Measurements from ENCODE around the gene ZDHHC20.

DNA sequence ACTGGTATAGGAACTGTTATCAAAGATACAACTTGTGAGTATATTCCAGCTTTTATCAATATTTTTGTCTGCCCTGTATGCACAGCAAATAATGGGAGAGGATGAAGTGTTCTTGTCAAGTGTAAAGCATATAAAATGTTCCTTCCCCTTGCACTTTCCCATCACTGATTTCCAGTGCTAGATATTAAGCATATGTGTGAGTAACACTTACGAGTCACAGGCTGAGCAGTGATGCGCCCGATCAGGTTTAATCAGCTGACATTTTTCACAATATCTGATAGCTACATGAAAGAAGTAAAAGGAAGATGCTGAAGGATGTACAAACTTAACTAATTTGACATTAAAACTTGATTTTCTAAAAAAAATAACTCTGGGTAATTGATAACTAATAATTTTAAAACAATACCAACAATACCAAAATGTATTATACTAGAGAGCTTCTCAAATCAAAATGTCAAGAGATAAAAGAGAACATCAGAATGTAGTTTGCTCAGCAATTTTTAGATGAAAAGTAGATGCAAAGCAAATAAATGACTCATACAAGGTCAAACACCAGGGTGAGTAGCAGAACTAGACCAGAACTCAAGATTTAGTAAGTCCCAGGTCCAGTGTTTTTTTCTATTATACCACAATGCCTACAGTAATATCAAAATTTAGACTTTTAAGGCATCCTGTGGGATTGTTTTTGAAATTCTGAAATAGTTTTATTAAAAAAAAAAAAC lies 56.4 kb downstream of the ZDHHC20 start:
- TF ChIP-seq, protein P1, sequence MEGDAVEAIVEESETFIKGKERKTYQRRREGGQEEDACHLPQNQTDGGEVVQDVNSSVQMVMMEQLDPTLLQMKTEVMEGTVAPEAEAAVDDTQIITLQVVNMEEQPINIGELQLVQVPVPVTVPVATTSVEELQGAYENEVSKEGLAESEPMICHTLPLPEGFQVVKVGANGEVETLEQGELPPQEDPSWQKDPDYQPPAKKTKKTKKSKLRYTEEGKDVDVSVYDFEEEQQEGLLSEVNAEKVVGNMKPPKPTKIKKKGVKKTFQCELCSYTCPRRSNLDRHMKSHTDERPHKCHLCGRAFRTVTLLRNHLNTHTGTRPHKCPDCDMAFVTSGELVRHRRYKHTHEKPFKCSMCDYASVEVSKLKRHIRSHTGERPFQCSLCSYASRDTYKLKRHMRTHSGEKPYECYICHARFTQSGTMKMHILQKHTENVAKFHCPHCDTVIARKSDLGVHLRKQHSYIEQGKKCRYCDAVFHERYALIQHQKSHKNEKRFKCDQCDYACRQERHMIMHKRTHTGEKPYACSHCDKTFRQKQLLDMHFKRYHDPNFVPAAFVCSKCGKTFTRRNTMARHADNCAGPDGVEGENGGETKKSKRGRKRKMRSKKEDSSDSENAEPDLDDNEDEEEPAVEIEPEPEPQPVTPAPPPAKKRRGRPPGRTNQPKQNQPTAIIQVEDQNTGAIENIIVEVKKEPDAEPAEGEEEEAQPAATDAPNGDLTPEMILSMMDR (IDR thresholded peaks at IDR 0.05) = no peak
- no peak for TF ChIP-seq ZFX (IDR thresholded peaks at IDR 0.05; ENCODE audit: borderline replicate concordance)

All from 22Rv1 (cell line).